Measurements from ENCODE around the gene IFIT5. TPM values are rescaled to one million over a fixed set of nuclear protein-coding genes. Genes with fewer than 3 reads are reported as not detected.

The IFIT5 gene
- polyA plus RNA-seq, 10 donors = 10.3 to 14.9 (median 12.2) TPM

Other genes with a start within 250 kb of the IFIT5 start
- 1 to 10 TPM in 3 of 10 donors, under 1 TPM in 7; 0.37 to 3.8 (median 0.68) TPM for gene CH25H, start 207.3 kb upstream of the IFIT5 start, polyA plus RNA-seq (ENCODE audit: insufficient read length in 10 of 10)
- 10 to 100 TPM; 31.8 to 48.9 (median 35.4) TPM for gene LIPA, start 162.8 kb upstream of the IFIT5 start, polyA plus RNA-seq (ENCODE audit: insufficient read length in 10 of 10)
- gene IFIT2, start 112.5 kb upstream of the IFIT5 start, polyA plus RNA-seq (ENCODE audit: insufficient read length in 10 of 10) = 1 to 10 TPM; 5.5 to 9.4 (median 7.6) TPM
- gene IFIT3, start 86.6 kb upstream of the IFIT5 start, polyA plus RNA-seq (ENCODE audit: insufficient read length in 10 of 10) = 10 to 100 TPM in 3 of 10 donors, 1 to 10 TPM in 7; 6.0 to 11.8 (median 8.7) TPM
- gene IFIT1B, start 36.5 kb upstream of the IFIT5 start, polyA plus RNA-seq (ENCODE audit: insufficient read length in 10 of 10) = 1 to 10 TPM in 1 of 10 donors, under 1 TPM in 8, not detected in 1; 0.23 to 1.1 (median 0.68) TPM
- 10 to 100 TPM; 30.4 to 63.9 (median 43.9) TPM for gene IFIT1, start 21.9 kb upstream of the IFIT5 start, polyA plus RNA-seq (ENCODE audit: insufficient read length in 10 of 10)
- gene SLC16A12, start 121.0 kb downstream of the IFIT5 start, polyA plus RNA-seq (ENCODE audit: insufficient read length in 10 of 10) = 1 to 10 TPM in 9 of 10 donors, under 1 TPM in 1; 0.86 to 2.6 (median 1.5) TPM
- 10 to 100 TPM; 10.3 to 21.7 (median 14.3) TPM for gene PANK1, start 230.7 kb downstream of the IFIT5 start, polyA plus RNA-seq (ENCODE audit: insufficient read length in 10 of 10)

All from muscle of back (tissue), 10 donors.